Pons (tissue), 1 donor: ENCODE measurements around the gene GTPBP10.

ENCODE experiments used
- DNase-seq: peaks from one replicate; pipeline ENCODE4 v3.0.0-alpha.2; 2016; ENCODE audit warnings: low spot score

The GTPBP10 gene

DNA sequence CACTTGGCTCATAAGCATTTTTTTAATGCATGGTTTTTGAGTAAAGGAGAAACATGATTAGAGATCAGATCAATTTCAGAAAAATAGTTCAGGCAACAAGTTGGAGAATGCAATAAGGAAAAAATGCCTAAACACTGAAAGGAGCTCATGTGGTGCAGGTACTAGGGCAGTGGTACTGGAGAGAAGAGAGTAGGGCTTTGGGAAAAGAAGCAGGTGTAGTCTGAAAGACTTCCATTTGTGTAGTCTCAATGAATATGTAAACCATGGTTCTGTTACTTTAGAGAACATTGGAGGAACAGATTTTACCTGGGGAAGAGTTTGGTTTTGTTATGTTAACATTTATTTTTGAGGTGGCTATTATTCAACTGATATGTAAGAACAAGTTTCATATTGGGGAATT is 5.5 kb downstream of the GTPBP10 start:
- DNase-seq: no peak

DNA sequence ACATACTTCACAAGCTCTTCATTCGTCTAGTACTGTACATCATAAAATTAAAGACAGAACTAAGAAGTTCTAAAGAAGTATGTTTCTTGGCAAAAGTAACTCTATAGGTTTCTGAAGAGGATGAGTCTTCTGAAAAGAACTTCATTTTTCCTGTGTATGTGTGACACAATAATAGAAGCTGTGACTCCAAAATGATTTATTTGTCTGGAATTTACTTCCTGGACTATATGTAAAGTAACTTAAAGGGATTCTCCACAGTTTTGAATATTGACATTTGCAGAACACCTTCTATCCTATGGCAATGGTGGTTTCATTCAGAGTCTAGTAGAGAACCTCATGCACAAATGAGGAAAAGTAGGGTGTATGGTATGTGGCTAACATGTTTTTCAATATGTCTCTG is 36.9 kb downstream of the GTPBP10 start:
- no peak for DNase-seq

DNA sequence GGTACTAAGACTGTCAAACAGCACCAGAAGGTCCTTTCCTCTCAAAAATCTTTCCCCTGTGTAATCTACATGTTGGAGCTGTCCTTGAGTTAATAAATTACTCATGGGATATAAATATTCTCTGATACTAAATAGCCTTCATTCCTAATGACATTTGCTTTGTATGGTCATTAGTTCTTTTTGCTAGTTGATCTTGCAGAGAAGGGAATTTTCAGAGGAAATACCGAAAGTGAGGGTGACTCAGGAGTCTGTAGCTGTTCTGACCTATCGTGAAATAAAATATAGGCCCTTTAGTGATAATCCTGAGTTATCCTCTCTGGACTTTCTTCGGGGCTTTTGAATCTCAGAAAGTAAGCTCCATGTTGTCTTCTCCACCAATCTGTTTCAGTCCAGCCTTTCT is 37.3 kb downstream of the GTPBP10 start:
- no peak for DNase-seq

DNA sequence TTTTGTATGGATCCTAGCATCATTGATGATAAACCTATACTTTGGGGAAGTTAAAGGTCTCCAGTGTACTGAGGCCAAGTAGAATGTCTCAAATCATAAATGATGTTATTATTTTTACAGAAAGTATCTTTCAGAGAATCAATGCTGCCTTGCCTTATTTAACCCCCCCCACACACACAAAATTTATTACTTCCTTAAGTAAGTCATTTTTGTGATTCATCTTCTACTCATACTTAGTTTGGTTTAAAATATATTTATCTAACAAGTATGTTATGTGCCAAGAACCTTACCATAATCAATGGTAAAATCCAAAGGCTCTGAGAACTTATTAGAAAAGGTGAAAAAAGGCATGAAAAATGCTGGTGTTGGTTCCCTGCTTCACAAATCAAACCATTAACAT is 37.9 kb downstream of the GTPBP10 start:
- DNase-seq: no peak

DNA sequence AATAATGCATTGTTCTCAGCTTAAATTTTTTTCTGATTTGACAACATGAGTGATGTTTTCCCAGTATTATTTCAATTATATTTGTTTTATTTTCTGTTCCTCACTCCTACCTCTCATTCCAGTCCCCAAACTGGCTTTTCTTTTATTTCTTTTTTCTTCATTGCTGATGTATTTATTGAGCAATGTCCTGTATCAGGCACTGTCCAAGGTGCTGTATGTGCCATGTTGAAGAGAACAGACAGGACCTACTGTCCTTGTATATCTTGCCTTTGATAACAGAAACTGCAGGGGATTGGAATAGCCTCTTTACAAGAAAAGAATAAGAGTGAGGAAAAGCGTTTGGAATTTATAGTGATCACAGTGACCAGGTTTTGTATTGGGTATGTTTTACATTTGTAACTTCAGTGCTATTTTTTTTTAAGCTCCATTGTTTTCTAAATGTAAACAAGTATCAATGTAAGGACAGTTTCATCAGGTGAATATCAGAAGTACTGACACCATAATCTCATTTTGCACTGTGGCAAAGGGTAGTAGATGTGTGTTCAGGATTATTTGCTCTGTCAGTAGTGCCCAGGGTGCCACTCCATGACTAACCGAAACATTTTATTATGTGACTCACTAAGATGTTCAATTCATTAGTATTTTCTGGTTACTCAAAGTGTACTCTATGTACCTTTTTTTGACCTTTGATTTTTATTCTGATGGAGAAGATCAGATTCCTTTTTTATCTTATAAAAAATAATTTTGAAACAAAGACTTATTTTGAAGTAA is 41.1 kb downstream of the GTPBP10 start:
- no peak for DNase-seq

DNA sequence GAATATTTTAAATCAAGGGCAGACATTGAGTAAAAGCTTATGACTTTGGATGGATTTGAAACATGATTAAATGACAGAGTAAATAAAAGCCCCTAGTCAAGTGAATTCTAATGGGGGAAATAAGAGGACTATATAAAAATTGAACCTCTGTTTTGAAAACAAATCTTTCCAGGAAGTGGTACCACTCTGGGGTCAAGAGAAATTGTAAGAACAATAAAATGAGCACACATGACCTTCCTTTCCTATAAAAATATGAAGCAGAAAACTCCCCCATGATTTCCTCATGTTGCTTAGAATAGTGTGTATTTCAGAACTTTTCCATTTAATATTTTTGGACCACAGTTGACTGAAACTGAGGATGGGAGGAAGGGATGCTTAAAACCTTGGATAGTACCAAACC is 44.4 kb downstream of the GTPBP10 start:
- DNase-seq: no peak

DNA sequence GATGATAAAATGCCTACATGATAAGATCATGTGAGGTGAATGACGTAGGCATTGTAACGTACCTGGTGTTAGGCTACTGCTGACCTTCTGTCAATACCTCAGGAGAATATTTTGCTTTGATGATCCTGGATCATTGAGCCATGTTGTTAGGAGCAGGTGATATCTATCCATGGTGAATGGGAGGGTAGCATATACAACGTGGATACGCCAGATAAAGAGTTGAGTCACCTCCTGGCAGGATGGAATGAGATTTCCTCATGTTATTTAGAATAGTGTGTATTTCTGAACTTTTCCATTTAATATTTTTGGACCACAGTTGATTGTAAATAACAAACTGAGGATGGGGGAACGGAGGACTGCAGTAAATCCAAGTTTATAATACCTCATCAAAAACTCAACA is 45.0 kb downstream of the GTPBP10 start:
- no peak for DNase-seq

DNA sequence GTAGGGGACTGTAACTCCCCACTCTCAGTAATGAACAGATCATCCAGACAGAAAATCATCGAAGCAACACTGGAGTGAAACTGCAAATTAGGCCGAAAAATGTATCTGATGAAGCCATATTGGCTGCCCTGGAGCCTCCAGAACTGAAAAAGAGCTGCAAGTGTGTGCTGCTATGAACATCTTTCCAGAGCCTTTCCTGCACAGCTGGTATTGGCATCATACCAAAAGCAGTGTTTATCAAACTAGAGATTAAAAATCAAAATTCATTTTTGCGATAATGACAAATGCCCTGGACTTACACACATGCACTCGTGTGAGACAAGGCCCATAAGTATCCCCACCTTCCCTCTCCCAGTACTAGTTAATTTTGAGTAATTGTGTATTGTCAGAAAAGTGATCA is 49.9 kb downstream of the GTPBP10 start:
- DNase-seq: no peak

DNA sequence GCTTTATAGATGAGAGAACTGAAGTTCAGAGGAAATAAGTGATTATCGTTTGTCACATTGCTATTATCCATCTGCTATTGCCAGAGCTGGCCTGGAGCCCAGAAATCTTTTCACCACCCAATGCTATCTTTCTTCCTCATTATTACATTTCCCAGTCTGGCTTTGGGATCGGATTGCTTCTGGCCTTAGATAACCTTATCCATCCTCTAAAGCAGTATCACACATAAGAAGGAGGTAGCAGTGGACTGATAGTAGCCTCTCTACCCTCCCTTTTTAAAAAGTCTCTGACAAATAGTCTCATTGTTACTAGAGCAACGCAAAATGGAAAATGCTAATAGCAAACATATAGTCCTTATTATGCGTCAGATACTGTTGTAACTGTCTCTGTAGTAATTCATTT is 55.5 kb downstream of the GTPBP10 start:
- peak; percentile 22 for DNase-seq

DNA sequence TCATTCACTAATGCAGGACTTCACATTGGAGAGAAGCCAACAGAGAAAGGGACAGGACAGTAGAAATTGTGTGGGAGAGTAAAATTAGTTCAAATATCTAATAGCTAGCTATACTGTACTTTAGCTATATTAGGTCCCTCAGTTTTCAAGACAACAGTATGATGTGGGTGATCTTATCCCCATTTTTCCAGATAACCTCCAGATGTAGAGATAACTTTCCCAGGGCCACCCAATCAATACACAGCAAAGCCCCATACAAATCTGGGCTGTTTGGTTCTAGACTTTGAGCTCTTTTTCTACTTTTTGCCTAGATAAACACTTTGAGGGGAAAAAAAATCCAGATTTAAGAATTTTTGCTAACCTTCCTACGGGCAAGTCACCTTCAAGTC is 56.3 kb downstream of the GTPBP10 start:
- DNase-seq: no peak

DNA sequence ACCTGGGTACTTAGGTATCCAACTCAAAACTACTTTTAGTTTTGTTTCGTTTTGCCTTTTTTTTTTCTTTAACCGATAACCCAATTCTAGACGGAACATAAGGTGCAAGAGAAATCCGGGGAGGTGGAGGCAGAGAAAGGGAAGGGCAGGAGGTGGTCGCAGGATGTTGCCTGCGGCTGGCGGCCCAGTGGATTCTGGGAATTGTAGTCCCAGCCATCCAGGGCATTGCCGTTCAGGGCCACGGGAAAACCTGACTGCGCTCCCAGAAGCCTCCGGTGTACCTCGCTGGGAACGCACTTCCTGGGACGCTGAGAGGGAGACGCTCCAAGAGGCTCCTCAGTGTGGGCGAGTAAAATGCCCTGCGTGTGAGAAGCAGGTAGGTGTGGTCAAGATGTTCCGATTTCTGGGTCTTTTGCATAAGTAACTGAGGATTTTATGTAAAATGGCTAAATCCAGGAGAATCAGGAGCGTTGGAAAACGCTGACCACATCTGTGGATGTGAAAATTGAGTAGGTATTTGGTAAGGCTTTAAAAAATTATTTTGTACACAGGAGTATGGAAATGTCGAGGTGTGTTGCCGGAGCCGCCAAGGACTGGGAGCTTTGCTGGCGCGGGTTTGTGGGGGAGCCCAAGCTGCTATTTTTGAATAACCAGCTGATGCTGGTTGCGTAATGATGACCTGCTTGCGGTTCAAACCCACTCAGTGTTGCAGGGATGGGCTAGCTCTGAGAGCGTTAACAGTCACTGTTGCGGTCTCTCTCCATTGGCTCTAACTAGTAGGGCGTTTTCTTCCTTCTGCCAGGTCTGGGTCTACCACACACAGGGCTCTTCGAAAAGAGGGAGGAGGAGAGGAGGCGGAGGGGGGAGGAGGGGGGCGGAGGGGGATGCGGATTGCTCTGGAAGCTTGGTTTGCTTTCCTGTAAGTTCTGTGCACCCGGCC is 56.9 kb downstream of the GTPBP10 start, which contains the start of gene CLDN12:
CLDN12 (plus strand) TSS at position 288 of the 940 bp plus-strand sequence. CDS start 9,216 bp downstream, outside the sequence.
- DNase-seq: peak; percentile 81

DNA sequence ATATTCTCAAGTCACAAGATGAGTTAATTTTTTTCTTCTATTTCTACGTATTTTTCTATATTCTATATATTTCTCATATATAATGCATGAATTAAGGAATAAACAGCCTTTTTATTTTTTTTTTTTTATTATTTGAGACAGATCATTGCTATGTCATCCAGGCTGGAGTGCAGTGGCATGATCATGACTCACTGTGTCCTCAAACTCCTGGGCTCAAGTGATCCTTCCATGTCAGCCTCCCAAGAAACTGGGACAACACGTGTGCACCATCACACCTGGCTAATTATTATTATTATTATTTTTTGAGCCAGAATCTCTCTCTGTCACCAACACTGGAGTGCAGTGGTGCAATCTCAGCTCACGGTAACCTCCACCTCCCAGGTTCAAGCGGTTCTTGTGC is 58.3 kb downstream of the GTPBP10 start:
- DNase-seq: no peak

DNA sequence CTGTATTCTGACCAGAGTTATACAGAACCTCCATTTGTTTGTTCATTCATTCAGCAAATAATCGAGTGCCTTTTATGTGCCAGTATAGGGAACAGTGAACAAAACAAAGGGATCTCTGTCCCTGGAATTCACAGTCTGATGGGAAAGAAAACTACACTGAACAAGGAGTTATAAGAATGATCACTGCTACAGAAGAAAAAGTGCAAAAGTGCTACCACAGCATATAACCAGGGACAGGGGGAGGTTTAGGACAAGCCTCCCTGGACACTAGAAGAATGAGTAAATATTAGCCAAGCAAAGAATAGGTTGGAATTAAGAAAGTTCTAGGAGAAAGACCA is 60.9 kb downstream of the GTPBP10 start:
- peak; percentile 98 for DNase-seq

DNA sequence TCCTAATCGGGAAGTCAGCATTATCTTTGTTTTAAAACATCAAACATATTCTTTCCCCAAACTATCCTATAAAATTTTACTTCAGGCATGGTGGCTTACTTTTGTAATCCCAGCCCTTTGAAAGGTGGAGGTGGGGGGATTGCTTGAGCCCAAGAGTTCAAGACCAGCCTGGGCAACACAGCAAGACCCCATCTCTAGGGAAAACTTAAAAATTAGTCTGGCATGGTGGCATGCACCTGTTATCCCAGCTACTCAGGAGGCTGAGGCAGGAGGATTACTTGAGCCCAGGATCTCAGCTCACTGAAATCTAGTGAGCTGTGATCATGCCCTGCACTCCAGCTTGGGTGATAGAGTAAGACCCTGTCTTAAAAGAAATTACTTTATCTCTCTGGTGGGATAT is 61.6 kb downstream of the GTPBP10 start:
- DNase-seq: no peak

DNA sequence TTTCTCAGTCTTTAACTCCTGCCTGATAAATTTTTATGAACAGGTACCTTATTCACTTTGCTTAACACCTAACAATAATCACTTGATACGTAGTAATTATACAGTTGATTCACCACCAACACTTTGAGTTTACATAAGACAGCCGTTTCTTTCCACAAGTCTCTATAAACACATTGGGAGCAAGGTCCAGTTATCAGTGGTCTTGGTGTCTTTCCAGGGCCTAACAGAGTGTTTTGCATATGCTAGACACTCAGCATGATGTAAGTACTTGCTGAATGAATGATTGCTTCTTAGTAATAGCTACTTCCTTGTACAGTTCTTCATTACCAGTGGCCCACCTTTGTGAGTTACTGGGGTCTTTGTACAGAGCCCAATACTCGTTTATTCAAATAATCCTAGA is 63.2 kb downstream of the GTPBP10 start:
- no peak for DNase-seq

DNA sequence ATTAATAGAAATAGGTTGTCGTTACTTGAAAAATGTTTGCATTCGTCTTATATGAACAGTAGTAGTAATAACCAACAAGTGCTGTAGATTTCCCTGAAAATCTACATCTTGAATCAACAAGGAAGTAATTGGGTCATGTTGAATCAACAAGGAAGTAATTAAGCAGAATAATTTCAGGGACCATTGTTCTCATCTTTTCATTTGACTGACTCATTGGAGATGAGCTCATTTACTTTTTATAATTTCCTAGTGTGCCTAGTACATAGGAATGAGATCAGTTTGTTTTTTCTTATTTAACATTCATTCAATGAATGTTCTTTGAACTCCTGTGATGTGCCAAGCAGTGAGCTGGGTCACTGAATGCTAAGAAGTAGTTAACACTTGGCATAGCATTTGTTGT is 65.0 kb downstream of the GTPBP10 start:
- DNase-seq: no peak

DNA sequence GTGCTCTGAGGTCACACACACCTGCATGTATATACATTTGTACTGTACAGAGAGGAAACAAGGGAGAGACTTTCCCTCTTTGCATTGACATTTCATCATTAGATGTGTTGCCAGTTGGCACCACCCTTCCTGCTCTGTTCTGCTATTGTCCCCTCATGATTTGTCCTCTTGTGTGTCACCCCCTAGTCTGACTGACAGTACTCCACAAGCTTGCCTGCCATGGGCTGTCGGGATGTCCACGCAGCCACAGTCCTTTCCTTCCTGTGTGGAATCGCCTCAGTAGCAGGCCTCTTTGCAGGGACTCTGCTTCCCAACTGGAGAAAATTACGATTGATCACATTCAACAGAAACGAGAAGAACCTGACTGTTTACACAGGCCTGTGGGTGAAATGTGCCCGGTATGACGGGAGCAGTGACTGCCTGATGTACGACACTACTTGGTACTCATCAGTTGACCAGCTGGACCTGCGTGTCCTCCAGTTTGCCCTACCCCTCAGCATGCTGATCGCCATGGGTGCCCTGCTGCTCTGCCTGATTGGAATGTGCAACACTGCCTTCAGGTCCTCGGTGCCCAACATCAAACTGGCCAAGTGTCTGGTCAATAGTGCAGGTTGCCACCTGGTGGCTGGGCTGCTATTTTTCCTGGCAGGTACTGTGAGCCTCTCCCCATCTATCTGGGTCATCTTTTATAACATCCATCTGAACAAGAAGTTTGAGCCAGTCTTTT is 66.1 kb downstream of the GTPBP10 start:
- DNase-seq: no peak

DNA sequence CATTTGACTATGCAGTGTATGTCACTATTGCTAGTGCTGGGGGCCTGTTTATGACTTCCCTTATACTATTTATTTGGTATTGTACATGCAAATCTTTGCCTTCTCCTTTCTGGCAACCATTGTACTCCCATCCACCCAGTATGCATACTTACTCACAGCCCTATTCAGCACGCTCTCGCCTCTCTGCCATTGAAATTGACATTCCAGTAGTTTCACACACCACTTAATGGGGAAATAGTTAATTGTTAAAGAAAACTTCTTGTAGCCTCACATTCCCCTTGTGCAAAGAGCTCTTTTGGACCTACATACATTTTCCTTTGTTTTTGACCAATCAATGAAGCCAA is 66.6 kb downstream of the GTPBP10 start:
- DNase-seq: no peak

DNA sequence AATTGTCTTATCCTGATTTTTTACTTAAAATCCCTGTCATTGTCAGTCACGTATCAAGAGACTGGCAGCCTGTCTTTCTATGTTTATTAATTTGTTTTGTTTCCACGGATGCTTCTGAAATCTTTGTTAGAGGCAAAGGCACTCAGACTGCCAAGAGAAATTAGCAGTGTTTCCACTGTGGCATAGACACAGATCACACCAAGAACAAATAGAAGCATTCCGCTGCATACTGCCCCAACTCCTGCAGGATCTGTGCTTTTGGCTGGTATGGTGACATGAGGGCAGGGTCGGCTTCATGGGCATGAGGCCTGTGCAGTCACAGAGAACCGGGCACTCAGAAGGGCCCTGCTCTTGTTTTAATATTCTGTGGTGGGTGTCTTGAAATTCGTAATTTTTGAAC is 75.1 kb downstream of the GTPBP10 start:
- DNase-seq: no peak

DNA sequence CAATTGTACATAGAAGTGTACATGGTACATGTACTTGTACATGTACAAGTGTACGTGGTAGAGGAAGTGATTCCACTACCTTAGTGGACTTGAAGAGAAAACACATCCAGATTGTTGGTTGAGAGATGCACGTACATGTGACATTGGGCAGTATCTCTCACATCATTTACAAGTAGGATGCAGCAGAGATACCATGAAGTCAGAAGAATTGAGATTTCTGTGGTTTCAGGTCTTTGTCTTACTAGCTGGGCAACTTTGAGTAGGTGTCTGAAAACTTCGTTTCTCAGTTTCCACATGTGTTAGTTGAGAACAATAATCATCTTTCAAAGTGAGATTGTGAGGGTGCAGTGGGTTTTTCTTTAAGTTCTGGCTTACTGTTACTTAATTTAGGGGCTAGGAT is 78.2 kb downstream of the GTPBP10 start:
- no peak for DNase-seq

DNA sequence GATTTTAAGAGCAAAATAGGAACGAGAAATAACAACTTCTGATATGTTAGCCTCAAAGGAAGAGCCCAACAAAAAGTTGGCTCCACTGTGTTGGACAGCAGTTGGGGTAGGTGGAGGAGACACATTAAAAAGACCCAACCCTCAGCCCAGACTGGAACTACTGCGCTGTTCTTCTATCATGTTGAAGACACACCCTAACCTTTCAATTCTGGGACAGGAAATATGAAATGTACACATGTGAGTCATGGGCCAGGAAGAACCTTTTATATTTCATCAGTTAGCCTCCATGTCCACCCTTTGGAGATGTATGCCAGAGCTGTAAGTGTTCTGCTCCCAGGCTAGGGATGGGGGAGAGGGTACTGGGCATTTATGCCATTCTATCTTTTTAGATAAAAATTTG is 78.9 kb downstream of the GTPBP10 start:
- DNase-seq: no peak

DNA sequence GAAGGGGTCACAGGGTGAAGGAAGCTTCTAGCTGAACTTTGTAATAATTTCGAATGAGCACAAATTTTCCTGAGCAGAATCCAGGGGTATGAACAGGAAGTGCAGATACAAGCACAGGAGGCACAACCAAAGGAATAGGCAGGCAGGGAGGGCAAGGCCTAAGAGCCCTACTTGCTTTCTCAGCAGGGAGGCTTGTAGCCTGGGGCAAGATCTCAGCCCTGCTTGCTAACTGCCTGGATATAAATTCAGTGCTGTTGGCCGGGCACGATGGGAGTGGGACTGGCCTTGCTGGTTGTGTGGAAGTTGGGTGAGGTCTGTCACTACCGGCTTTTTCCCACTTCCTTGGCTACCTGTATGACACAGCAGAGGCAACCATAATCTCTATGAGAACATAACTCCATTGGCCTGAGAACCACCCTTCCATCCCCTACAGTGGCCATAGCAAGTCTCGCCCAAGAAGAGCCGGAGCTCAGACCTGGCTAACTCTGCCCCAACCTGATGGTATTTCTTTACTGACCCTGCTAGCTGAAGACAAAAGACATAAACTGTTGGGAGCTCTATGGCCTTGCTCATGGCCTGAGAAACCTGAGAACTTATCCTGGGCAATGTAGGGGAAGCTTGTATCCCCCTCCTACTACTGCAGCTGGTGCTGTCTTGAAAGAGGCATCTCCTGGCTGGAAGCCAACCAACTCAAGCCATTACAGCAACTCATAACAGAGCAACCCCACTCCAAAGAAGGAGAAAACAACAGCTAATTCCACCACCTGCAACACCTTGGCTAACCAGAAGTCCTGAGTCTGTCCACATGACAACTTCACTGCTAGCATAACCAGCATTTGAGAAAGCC is 84.3 kb downstream of the GTPBP10 start:
- no peak for DNase-seq
